KOPT-K1 (cell line): ENCODE results near the gene MARCHF3.

Source experiments
- H3K27ac ChIP-seq: fragments of 200-600 bp; sonication (generic); 2 replicates; pipeline ENCODE4 v1.5.1; 2016; ENCODE audit warnings: antibody characterized with exemption, mild to moderate bottlenecking, low read depth, low read length; ENCODE audit not compliant: poor library complexity, severe bottlenecking
- H3K36me3 ChIP-seq: fragments of 200-600 bp; sonication (generic); 2 replicates; pipeline ENCODE4 v1.5.1; 2017; ENCODE audit warnings: antibody characterized with exemption, mild to moderate bottlenecking, low read length, moderate library complexity; ENCODE audit not compliant: insufficient read depth
- H3K9me3 ChIP-seq: fragments of 200-600 bp; sonication (generic); 2 replicates; pipeline ENCODE4 v1.5.1; 2017; ENCODE audit warnings: antibody characterized with exemption, low read length, mild to moderate bottlenecking; ENCODE audit not compliant: insufficient read depth, poor library complexity, severe bottlenecking

Gene MARCHF3

GRCh38 chr5:126987271-126987899, 43.0 kb downstream of the MARCHF3 start:
- Histone ChIP-seq H3K27ac (no peak overlapping the region), H3K36me3 (no peaks in the 10 kb centered on the region), H3K9me3 (no peaks in the 10 kb centered on the region)

GRCh38 chr5:126984632-126985031, 45.7 kb downstream of the MARCHF3 start:
- no peaks in the 10 kb centered on the region for H3K9me3 ChIP-seq

GRCh38 chr5:126983874-126984266, 46.5 kb downstream of the MARCHF3 start:
- Histone ChIP-seq H3K9me3 (no peaks in the 10 kb centered on the region), H3K36me3 (no peaks in the 10 kb centered on the region), H3K27ac (no peak overlapping the region)

More at GRCh38 chr5:126984632-126985031, 45.7 kb downstream of the MARCHF3 start:
- Histone ChIP-seq H3K27ac (no peak overlapping the region), H3K36me3 (no peaks in the 10 kb centered on the region)

GRCh38 chr5:126982926-126983873, 47.2 kb downstream of the MARCHF3 start:
- Histone ChIP-seq H3K9me3 (no peaks in the 10 kb centered on the region), H3K27ac (no peak overlapping the region), H3K36me3 (no peaks in the 10 kb centered on the region)

GRCh38 chr5:126982202-126982601, 48.2 kb downstream of the MARCHF3 start:
- no peak overlapping the region for H3K27ac ChIP-seq
- no peaks in the 10 kb centered on the region for H3K36me3 ChIP-seq
- H3K9me3 ChIP-seq: no peaks in the 10 kb centered on the region

GRCh38 chr5:126981701-126982100, 48.7 kb downstream of the MARCHF3 start:
- Histone ChIP-seq H3K27ac (no peak overlapping the region), H3K9me3 (no peaks in the 10 kb centered on the region), H3K36me3 (no peaks in the 10 kb centered on the region)

GRCh38 chr5:126981222-126981621, 49.1 kb downstream of the MARCHF3 start:
- Histone ChIP-seq H3K9me3 (no peaks in the 10 kb centered on the region), H3K36me3 (no peaks in the 10 kb centered on the region), H3K27ac (no peak overlapping the region)

- Histone ChIP-seq H3K9me3 (no peaks in the 10 kb centered on the region), H3K27ac (no peak overlapping the region), H3K36me3 (no peaks in the 10 kb centered on the region)
Observed at GRCh38 chr5:126978258-126978657, 52.1 kb downstream of the MARCHF3 start.

GRCh38 chr5:126976520-126977172, 53.7 kb downstream of the MARCHF3 start:
- Histone ChIP-seq H3K27ac (no peak overlapping the region), H3K9me3 (no peaks in the 10 kb centered on the region), H3K36me3 (no peaks in the 10 kb centered on the region)

GRCh38 chr5:126975796-126976195, 54.6 kb downstream of the MARCHF3 start:
- H3K27ac ChIP-seq: no peak overlapping the region

GRCh38 chr5:126973193-126973592, 57.2 kb downstream of the MARCHF3 start:
- H3K9me3 ChIP-seq: no peaks in the 10 kb centered on the region
- no peaks in the 10 kb centered on the region for H3K36me3 ChIP-seq
- no peak overlapping the region for H3K27ac ChIP-seq

More at GRCh38 chr5:126975796-126976195, 54.6 kb downstream of the MARCHF3 start:
- Histone ChIP-seq H3K9me3 (no peaks in the 10 kb centered on the region), H3K36me3 (no peaks in the 10 kb centered on the region)

GRCh38 chr5:126972062-126972895, 58.1 kb downstream of the MARCHF3 start:
- no peak overlapping the region for H3K27ac ChIP-seq
- no peaks in the 10 kb centered on the region for H3K36me3 ChIP-seq
- no peaks in the 10 kb centered on the region for H3K9me3 ChIP-seq

GRCh38 chr5:126971455-126972031, 58.8 kb downstream of the MARCHF3 start:
- H3K36me3 ChIP-seq: no peaks in the 10 kb centered on the region
- H3K27ac ChIP-seq: no peak overlapping the region
- no peaks in the 10 kb centered on the region for H3K9me3 ChIP-seq

- Histone ChIP-seq H3K9me3 (no peaks in the 10 kb centered on the region), H3K36me3 (no peaks in the 10 kb centered on the region), H3K27ac (no peak overlapping the region)
Observed at GRCh38 chr5:126970517-126971017, 59.8 kb downstream of the MARCHF3 start.
